SW480 (cell line): ENCODE results near the gene GRIK2.

Experiments
- DNase-seq: peaks from one replicate; pipeline ENCODE4 v3.0.0-alpha.2; 2016; ENCODE audit warnings: low spot score

GRIK2 gene

DNA sequence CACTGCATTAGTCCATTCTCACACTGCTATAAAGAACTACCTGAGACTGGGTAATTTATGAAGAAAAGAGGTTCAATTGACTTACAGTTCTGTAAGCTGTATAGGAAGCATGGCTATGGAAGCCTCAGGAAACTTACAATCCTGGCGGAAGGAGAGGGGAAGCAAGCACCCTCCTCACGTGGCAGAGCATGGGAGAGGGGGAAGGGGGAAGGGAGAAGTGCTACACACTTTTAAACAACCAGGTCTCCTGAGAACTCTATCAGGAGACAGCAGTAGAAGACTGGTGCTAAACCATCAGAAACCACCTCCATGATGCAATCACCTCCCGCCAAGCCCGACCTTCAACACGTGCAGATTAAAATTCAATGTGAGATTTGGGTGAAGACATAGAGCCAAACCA, 494.0 kb downstream of the GRIK2 start:
- no peak for DNase-seq

DNA sequence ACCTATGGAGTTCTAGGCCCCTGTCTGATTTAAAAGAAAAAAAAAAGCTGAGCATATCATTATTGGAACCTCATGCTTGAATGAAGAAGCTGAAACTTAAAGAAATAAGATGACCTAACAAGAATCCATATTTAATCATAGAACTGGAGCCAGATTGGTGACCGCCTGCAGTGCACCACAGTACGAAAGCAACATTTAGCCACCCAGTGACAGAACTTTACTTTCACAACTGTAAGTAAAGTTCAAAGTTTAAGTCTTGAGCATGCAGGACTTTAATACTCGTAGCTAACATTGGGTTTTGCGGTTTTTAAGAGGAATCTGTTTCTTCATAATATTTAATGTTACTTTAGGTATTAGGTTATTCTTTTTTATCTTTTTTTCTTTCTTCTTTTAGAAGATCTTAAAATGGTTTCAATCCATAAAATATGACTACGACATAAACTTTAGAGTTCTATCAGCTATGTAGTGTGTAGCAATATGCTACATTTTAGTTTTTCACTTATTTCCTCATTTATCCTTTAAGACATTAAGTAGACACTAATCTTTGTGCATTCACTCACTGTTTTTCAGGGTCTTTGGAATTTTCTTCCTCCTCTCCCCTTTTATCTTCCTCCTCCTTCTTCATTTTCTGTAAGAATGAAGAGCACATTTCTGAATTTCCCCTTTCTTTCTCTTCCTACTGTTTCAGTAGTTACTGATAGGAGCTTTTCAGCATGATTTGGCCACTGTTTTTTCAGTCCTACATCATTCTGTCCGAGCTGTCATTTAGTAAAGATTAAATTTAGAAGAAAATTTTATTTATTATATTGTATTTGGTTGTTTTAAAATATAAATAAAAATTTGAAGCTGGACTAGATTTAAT, 514.1 kb downstream of the GRIK2 start:
- no peak for DNase-seq

DNA sequence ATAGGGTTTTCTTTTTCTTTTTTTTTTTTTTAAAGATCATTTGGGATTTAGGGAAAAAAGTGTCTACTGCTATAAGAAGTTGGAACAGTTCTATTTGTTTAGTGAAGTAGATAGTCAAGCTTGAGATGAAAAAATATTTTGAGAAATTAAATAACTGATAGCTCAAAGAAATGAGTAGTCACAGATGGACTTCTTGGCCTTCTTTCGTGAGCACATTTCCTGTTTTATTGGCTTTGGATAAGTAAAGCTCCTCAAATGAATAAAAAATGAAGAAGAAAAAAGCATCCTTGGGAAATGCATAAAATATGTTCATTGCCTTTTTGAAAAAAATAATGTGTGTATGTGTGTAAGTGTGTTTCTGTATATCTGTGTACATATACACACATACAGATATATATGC, 515.9 kb downstream of the GRIK2 start:
- DNase-seq, result no peak

DNA sequence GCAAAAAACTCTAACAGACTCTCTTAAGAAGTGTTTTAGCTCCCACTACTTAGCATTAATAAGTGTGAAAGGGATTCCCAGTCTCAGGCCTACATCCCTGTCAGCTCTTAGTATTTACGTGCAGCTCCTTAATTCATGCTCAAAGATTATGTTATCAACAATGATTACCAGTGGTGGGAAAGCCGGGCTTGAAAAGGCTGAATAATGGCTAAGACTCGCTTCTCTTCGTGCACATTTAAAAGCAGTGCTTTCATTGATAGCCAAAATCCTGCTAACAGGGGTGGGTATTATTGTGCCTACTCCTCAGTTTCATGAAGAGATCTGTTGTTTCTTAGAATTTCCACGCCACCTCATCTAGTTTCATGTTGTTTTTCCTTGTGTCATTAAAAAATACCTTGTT, 518.8 kb downstream of the GRIK2 start:
- DNase-seq, result no peak

DNA sequence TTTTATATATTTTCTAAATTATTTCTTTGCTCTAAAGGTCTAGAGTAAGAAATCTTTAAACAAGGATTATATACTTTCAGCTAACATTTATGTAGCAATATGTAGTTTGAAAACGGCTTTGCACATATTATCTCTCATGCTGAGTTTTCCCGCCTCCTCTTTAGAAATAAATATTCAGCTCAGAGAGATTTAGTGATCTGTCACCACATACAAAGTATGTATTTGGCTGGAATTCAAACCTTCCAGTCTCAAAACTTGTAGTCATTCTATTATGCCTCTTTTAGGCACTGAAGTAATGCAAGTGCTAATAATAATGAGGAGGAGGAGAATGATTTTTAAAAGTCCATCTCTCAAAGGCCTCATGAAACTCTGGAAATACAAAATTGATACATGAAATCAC, 525.0 kb downstream of the GRIK2 start:
- DNase-seq, result no peak

DNA sequence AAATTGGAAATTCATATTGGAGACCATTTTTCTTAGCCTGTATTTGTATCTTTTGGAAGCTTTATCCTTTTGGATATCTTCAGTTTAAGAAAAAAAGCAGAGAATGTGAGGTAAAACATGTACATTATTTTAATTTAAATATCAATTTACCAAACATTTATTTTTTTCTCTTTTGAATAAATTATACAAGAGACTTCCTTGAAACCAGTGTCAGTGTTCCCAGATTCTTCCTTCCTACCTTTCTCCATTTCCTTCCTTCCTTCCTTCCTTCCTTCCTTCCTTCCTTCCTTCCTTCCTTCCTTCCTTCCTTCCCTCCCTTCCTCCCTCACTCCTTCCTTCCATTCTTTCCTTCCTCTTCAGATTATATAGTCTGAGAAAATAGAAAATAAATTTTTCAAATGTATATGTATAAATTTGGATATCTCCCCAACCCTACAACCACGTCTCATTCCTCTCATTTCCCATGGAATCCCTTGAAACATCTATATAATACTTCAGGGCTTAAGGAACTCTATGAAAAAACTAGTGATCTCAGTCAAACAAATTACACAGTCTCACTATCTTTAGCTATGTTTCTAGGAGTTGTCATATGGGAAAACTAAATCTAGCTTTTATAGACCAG, 528.4 kb downstream of the GRIK2 start:
- no peak for DNase-seq

DNA sequence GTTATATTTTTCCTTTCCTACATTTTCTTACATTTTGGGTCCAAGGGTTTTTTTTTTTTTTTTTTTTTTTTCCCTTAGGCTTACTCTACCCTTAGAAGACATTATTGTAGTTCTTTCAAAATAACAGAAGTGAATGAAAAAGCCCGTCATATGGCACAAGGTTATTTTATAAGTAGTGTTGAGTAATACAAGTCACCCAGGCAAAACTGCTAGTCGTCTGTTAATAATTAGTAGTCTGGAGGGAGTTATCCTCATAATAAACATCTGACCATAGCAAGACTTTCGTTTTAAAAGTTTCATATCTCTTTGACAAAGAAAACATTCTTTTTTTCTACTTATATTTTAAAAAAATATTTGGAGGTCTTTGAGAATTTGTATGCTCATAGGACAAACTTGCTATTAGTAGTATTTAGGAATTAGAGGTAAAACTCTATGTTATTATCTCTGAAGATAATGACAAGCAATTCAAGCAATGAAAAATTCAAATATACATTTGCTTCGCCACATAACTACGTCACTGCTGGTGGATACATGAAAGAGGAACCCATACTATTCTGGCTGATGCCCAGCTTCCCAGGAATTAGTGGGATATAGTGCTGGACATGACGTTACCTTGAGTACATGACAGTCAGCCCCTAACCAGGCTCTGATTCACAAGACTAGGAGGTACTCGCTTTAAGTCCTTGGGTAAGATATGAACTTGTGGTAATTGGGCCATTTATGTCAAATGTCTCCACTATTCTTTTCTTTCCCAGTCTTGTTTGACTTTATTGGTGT, 532.8 kb downstream of the GRIK2 start:
- DNase-seq, result no peak

DNA sequence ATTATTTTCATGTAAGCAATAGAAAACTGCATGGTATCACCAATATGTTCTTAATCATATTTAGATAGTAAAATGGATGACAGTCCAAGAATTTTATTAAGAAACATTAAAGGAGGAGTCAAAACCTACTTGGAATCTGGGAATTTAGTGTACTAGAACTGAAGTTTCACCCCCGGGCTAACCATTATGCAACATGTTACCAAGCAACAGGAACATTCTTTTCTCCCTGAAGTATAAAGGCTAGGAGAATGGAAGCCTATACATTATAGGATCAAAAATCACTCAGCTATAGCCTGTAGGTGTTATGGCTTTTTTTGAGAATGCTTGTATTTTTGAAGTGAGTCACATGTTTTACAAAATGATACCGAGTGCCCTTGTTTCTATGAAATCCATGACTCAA, 538.3 kb downstream of the GRIK2 start:
- no peak for DNase-seq

DNA sequence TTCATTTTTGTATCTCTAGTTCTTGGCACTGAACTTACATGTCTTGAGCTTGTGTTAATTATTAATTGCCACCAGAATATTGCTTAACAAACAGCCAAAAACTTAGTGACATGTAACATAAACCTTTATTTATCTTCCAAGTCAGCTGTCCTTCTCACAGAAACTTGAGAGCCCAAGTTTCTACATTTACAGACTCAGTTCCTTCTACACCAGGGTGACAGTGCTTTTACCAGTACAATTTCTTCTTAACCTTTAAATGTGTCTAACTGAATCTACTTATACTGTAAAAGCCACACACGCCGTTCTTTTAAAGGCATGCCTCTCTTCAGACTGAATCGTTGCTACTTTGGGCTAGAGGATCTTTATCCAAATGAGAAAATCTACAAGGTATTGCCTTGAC, 539.2 kb downstream of the GRIK2 start:
- no peak for DNase-seq

DNA sequence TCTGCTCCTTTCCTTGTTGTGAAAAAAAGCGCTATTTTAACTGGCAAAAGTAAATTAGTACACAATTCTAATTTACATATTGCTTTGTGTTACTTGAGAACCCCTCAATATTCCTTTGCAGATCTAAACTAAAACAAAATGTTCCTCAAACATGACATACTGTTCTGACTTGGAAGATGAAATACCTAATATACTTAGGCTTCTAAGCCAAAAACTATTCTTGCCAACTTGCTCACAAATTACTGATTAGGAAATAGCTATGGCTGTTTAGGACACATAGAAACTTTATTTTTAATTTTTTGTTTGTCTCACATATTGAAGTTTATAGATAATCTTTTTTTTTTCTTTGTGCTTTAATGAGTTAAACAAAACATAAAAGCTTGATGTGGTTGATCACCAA, 542.2 kb downstream of the GRIK2 start:
- no peak for DNase-seq

DNA sequence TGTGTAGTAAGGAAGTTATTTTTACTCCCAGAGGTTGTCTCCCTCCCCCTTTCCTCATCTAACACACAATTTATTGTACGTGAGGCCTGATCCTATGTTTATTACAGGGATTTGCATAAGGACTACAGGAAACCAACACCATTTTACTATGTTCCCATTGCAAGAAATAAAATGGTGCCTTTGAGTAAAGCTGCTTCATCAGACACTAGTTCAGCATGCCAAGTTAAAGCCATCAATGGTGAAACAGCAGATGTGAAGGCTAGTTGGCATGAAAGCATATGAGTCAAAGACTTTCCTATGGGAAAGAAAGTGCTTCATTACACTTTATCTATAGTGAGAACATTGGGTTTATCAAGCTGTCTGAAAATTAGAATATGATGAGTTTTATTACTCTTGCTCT, 543.0 kb downstream of the GRIK2 start:
- DNase-seq, result no peak

DNA sequence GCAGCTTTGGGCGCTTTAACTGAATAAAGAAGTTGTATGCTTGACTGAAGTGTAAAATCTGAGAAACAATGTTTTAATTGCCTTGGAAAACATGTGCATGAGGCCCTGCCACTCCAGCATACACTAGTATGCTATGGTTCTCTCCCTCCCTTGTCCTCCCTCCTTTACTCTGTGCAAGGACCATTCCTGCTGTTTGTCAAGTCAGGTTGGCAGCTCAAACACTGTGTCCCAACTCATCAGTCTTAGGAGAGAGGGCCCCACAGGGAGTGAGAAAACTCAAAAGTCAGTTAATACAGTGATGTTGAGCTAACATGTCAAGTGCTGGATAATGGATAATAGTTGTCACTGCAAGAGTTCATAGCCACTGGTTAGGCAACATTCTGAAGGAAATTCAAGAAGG, 543.6 kb downstream of the GRIK2 start:
- no peak for DNase-seq

DNA sequence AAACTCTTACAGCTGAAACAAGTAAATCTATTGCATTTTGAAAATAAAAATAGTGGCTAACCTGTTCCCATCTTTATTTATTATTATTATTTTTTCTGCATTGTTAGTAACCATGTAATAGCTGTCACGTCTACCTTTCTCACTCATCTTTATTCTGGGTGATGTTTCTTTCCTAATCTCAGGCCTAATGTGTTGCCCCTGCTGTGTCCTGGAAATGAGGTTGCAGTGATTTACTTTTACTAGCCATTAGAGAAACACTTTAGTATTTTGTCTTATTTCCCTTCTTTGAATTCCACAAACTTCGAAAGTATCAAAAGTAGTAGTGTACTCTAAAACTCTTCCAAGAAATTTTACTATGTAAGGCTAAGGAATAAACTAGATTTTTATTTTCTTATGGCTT, 546.9 kb downstream of the GRIK2 start:
- DNase-seq, result no peak

DNA sequence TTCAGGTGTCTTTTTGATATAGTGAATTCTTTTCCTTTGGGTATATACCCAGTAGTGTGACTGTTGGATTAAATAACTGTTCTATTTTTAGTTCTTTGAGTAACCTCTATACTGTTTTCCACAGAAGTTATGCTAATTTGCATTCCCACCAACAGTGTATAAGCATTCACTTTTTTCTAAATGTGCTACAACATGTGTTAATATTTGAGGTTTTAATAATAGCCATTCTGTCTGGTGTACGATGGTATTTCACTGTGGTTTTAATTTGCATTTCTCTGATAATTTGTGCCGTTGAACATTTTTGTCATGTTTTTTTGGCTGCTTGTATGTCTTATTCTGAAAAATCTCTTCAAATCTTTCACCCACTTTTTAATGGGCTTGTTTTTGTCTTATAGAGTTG, 563.5 kb downstream of the GRIK2 start:
- no peak for DNase-seq

DNA sequence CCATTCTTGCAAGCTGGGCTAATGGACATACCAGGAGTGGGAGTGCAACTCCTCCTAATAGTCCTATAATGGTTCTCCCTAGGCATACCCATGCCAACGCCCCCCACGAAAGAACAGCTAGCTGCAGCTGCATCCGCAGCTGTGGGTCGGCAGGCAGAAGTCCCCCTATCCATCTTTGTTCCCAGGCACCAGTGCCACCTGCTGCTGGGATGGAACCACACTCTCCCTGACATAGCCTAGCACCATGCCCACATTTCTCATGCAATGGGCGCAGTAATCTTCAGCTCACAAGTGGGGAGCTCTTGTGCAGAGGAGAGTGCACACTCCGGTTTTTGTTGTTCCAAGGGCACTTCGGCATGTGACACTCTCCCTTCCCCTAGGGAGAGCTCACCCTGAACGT, 567.8 kb downstream of the GRIK2 start:
- DNase-seq, result no peak

DNA sequence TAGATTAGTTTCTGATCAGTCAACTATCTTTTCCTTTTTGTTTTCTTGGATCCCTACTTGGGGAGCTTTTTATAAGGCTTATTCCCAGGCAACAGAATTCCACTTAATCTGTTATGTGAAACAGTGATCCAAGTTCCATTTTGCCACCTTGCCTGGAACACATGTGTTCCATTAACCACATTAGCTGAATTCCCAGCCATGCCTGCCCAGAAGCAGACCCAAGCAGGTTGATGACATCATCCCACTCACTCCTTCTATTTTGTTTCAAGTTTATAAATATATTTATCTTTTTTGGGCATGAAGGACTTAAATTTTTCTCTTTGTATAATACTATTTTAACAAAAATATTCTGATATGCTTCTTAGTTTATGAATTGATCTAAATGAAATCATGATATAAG, 587.4 kb downstream of the GRIK2 start:
- no peak for DNase-seq

DNA sequence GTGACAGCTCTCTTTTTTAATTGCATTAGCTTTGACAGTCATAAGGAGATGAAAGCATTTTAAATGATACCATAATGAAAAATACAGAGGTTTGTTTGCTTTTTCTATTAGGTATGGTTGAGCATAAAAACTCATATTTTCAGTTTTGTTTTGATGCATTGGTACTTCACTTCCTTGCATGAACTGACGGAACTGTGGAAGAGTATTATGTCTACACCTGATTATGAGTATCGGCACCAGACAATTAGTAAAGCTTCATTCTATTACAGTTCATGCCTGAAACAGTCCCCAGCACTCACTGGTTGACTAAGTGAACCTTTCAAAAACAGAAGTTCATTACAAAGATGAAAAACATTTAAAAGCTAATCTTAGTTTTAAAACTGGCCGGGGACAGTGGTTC, 593.0 kb downstream of the GRIK2 start:
- DNase-seq, result no peak

DNA sequence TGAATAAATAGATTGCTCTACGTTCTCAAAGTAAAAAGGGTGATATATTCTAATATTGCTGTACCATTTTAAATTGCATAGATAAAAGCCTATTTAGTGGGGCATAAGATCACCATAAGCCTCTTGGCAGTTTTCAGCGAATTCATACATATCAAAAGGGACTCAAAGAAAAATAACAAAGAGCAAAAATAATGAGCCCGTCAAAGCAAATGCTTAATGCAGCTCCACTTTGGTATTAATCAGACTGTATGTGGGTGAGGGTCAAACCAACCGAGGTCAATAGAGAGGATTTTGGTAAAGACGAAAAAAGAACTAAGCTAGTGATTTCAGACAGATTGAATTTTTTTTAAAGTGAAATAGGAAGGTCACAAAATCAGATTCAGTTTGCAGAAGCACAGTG, 598.8 kb downstream of the GRIK2 start:
- no peak for DNase-seq

DNA sequence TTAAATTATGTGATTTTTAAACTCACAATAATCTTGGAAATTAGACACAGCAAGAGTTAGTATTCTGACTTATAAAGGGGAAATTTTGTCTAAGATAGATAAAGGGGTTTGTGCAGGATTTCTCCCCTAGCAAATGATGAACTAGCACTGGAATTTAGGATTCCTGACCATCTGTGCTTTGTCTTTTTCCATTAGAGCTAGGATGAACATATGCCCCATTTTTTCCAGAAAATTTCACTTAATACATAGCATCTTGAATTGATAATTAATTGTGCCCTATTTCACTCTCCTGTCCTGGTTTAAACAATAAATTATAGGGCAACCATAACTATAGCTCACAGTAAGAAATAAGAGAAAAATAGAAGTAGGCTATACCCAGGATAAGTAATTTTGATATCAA, 601.0 kb downstream of the GRIK2 start:
- DNase-seq, result no peak

DNA sequence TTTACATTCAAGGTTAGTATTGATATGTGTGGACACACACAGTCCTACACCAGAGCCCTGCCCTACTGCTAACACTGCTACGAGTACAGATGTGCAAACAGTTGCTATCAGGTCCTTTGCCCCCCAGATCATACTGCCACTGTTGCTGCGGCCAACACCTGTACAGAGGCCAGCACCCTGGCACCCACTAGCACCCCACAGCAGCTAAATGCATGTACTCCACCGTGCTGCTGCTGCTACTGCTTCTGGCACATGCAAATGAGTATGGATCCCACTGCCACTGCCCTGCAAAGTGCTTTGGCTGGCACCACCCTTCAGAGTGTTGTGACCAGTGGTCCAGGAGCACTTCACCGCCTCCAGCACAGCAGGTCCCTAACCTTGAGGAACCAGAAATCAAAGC, 621.9 kb downstream of the GRIK2 start:
- no peak for DNase-seq

DNA sequence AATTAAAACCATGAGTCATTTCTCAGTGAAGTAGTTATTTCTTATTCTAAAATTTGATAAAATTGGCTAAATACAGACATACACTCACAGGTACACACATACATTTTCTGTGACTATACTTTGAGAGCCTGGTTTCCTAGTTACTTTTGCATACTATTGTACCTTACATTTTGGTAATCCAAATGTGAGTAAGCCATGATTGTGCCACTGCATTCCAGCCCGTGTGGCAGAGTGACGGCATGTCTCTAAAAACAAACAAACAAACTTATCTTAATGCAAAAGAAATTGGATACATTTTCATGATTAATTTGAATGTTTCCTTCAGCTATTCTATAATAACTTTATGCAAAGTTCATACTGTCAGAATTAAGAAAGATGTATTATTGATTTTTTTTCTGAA, 628.8 kb downstream of the GRIK2 start:
- DNase-seq, result no peak

DNA sequence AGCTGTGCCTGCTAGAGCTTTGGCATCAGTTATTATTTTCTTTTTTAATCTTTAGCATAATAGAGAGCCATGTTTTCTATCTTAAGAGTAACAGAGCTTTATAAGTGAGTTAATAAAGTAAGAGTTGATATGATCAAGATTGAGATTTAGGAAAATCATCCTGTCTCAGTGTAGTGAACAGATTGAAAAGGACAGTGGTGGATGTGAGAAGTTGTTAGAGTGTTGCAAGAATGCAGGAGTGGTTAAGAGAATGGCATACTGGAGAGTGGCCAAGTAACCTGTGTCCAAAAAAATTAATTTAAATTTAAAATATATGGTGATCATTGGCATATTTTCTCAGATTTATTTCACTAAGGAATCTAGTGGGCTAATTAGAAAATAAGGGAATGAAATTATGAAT, 629.3 kb downstream of the GRIK2 start:
- DNase-seq, result no peak

DNA sequence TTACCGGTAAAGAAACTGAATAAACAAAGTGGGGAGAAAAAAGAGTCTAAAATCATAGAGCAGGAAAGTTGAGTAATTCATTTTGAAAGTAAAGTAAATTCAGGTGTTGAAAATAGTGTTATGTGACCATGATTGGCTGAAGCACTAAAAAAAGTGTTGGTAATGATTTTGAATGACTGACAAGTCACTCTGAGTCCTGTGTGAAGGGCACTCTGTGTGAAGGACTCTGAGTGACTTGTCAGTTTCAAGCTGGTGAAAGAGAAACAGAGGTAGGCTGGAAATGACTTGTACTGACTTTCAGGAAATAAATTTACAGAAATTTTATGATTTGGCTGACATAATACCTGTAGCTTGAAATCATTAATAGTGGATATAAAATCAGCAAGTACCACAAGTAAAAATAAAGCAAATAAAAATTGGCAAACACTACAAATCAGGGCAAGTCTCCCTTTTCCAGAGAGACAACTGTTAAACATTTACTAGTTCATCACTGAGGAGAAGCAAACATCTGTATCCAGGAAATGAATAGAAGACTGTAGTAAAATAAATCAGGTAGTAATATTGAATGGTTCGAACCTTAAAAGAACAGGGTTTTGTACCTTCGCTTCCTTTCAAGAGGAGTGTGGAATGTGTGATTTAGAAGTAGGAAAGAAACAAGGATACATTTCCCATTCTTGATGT, 630.6 kb downstream of the GRIK2 start:
- no peak for DNase-seq
